ENCODE data around the gene RPTOR.

The RPTOR gene

DNA sequence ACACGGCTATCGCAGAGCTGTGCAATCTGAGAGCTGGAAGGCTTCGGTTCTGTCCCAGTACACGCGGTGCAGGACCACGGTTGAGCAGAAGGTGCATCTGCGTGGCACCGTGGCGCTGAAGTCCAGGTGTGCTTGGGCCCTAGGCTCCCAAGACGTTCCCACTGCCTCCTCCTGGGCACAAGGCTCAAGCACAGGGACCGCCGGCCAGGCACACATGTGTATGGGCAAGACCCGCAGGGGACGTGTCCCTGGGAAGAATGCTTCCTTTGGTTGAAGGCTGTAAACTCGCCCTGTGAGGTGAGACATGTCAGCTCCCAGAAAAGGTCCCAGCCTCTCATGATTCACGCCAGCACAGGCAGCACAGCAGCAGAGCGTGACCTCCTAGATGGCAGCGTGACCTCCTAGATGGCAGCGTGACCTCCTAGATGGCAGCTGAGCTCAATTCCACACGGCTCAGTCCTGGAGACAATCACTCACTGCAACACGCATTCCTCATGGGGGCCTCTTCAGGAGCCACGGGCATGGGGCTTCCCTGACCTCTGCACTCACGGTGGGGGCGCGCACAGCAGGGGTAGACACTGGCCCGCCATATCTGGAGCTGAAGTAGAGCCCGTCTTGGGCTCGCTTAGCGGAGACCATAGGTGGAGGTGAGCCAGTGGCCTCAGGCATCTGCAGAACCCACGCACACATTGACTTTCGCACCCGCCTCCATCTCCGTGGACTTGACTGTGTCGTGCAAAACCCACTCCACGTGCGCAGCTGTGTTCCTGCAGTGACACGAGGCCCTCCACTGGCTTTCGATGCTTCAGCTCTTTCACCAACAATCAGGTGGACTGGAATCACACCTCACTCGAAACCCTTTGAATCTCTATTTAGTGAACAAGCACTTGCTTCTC is 362.0 kb downstream of the RPTOR start:
- DNase-seq: no peak

DNA sequence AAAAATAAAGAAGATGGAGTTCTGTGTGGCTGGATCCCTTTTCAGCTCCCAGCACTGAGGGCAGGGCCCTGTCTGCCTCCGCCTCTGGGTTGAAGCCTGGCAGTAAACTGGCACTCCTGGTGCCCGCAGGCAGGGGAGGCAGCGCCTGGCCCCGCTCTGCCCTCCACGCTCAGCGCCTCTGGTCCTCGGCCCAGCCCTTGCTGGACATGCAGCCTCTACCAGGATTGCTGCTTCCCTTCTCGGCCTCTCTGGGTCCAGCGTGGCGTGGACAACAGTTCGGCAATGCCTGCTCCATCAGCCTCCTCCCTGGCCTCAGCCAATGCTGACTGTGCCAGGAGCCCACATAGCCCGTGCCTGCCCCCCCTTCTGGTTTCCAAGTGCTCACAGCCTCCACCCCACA is 362.6 kb downstream of the RPTOR start:
- no peak for DNase-seq

DNA sequence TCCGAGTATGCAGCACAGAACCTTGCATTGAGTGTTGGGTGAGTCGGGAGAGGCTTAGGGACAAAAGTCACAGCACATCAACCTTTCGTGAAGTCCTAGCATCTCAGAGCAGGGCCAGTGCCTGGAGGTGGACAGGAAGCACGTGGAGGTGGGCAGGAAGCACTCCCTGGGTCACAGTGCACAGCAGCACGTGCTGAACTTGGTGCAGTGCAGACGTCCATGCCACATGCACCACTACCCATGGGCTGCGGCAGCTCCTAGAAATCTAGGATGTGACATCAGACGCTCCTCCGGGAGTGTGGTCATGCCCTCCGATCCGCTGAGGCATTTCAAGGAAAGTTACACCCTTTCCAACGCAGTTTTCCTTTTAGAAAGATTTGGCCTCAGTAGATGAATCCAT is 363.6 kb downstream of the RPTOR start:
- DNase-seq: no peak

DNA sequence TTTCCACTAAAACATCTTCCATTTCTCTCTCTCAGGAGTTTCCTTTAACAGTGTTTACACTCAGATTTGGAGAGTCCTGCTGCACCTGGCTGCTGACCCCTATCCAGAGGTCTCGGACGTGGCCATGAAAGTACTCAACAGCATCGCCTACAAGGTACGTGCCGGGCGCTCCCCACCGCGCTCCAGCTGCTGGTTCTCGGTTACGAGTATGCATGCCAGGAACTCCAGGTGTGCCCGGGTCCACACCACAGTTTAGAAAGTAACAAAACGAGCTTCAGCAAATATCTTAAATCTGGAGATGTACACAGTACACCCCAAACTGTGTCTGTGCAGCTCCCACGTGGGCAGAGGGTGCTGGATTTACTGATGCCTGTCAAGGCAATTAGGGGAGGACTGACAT is 364.1 kb downstream of the RPTOR start:
- no peak for DNase-seq

DNA sequence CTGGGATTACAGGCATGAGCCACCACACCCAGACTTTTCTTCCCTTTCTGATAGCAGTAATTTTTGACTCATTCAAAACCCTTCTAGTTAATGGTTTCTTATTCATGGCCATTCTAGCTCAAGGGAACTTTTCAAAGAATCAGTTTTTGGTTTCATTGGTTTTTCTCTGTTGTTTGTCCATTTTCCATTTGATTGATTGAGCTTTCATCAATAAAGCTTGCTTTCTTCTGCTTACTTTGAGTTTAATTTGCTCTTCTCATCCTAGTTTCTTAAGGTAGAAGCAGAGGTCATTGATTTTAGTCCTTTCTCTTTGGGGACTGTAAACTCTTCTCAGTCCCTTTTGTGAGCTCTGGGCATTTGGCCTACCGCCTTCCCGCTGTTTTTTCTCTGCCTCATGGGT is 365.0 kb downstream of the RPTOR start:
- DNase-seq: no peak

DNA sequence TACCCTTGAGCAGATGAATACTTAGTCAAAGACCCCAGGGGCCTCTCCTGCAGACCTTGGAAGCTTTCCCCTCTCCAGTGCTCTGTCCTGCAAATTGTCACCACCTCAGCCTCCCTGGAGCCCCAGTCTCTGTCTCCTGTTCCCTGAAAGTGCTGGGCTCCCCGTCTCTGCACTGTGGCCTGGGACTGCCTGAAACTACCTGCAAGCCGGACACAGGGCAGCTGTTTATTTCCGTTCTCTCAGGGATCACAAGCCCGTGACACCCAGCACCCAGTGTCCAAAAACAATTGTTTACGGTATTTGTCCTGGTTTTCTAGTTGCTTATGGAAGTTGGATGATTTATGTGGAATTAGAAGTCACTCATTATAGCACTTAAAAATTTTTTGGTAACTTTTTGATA is 365.4 kb downstream of the RPTOR start:
- no peak for DNase-seq

DNA sequence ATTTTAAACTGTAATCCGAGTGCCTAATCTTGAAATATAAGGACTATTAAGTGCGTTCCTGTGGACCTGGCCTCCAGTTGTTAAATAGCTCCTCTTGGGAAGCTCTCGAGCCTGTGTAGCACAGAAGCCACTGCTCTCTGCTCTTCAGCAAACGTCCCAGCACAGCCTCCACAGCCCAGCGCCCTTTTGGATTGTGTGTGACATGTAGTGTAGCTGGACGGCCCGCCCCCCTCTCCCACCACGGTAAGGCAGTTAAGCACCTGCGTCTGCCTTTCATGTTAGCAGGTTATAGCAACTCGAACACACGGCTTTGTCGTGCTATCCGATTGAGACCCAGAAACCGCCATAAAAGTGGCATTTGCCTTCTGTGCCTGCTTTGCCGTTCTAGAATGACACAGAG is 367.8 kb downstream of the RPTOR start:
- DNase-seq: no peak

DNA sequence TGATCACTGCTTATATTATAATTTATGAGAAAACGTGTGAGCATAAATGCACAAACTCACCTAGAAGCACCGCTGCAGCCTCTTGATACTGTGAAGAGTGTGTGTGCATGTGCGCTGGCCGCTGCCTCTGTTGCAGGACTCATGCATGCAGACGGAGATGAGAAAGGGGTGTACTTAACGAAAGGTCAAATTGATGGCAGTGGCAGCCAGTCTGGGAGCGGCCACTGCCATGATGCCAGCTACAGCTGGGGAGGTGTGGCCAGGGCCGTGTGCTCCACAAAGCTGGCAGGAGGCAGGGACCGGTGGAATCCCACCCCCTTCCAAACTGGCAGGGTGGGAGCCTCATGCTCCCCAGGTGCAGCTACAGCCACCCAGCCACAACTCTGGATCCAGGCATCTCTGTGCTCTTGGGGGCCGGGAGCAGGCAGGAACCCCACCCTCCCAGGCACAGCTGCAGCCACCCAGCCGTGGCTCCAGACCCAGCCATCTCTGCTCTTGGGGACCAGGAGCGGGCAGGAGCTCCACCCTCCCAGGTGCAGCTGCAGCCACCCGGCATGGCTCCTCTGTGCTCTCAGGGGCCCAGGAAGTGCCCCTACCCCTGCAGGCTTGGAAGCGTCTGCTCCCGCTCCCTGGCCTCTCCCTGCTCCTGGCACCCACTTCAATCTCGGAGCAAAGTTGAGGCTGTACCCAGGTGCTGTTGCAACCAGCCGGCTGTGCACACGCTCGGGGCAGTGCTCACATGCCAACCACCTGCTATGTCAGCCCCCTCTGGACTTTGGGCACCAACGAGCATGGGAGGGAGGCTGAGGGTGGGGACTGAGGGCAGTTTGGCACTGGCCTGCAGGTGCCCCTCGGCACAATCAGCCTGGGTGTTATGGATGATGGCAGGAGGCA is 369.5 kb downstream of the RPTOR start:
- DNase-seq: no peak

DNA sequence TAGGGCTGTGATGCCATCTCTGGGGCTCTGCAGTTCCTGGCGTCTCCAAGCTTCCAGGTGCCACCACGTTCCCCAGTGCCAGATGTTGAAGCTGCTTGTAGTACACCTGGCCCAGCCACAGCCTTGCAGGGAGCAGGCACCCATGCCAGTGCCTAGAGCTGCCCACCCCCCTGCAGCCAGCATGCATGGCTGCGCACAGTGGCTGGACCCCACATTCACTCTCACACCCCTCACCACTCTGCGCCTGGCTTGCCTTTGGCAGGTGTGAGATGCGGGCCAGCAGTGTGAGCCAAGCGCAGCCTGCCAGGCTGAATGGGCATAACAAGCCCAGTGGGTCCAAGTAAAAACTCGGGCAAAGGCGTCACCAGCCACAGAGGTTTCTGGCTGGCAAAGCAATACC is 371.6 kb downstream of the RPTOR start:
- DNase-seq: no peak

DNA sequence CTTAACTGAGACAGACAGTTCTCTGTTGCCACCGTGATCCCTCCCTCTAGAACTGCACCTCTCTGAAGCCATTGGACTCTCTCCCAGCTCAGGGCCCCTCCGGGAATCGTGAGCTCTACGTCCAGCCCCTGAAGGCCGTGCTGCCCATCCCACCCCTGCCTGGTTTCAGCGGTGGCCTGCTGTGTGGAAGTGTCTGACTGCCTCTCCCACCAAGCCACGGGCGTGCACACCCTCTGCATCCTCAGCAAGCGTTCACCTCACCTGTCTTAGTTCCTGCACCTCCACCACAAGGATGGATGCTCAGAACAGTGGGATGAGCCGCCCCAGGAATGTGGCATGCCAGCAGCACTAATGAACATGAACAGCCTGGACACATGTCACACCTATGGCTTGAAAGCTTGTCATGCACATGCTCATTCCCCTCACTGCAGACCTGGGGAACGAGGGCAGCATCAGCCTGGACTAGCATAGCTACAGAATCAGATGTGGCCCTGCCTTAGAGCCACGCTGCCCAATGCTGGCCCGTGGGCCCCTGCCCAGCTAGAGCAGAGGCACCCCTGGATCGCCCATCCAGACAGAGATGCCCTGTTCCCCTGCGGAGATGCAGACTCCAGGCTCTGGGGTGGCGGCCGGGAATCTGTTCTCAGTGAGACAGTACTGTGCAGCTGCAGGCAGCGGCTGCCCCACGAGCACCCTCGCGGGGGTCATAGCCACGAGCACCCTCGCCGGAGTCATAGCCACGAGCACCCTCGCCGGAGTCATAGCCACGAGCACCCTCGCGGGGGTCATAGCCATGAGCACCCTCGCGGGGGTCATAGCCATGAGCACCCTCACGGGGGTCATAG is 373.3 kb downstream of the RPTOR start:
- no peak for DNase-seq

DNA sequence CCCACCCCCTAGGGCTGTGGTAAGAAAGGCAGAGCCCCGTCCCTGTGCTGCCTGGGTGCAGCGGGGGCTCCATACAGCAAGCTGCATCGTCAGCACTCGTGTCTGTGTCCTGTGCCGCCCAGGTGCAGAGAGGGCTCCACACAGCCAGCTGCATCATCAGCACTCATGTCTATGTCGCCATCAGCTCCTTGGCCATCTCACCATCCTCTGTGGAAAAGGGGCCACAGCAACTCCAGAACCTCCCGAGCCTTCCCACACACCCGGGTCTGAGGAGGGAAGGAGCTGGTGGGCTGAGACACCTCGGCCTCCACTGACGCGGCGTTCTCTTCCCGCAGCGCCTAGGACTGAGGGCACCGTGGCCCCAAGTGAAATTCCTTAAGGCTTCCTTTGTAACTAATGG is 374.1 kb downstream of the RPTOR start:
- no peak for DNase-seq

DNA sequence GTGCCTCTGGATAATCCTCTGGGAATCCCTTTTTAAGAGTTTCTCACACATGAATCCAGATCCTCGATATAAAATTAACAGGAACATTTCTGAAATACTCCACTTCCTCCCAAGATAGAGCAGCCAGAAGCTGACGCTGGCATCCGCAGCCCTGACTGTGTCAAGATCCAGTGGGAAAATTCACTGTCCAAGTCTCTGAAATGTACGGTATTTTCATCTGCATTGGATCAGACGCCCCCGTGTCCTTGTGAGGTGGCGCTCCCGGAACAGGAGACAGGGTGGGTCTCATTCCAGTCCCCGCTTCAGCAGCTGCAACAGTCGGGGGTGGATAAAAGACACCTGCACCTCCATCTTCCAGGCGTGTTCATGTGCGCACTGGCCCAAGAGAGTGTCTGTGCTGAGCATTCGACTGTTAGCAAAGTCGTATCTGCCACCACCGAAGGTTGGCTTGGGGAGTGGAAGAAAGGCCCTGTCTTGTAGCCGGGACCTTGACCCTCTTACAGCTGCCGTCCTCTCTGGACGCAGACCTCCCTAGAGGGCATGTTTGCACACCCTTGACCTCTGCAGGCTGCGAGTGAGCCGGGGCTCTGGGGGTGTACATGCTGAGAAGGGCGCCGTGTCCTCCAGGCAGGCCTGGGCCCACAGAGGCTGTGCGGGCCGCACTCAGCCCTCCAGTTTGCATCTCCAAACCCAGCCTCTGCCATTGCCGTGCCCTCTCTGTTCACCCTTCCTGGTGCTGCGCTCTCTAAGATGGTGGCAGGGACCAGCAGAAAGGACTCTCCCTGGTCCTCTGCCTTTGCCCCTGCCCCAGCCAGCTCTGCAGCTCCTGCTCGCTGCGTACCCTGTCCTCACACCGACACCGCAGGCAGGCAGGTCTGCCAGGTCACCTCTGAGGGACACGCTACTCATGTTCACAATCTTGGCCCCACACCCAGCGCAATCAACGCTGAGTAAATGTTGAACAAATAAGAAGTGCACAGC is 375.0 kb downstream of the RPTOR start:
- DNase-seq: no peak

DNA sequence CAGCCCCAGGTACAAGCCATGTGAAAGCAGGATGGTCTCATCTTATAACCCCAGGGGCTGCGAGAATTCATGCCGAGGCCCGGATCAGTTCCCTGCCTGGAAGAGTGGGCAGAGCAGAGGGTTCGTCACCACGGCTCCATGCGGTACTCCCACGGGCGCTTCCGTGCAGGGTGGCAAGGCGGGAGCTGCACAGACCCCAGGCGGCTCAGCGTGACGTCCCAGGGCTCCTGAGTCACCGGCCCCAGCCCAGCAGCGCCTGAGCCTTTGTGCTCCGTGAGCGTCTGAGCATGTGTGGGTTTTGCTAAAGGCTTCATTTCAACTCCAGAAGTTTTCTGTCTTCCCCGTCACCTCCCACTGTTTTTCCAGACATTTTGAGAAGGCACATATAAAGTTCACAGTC is 375.8 kb downstream of the RPTOR start:
- no peak for DNase-seq

DNA sequence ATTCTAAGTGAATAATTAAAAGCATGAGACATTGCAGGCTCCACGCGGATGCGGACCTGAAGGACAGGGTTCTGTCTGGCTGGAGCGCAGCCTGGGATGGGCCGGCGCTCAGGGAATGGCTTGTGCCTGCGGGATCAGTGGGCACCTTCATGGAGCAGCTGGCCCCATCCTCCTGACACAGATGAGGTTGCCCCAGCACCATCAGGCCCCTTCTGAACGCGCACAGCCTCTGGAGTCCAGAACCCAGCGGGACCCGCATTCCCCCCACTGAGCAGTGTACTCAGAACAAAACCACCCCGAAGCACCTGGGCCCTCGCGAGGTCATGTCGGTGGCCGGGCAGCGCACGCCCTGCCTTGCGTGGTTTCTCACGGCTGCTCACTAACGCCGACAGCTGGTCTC is 376.5 kb downstream of the RPTOR start:
- DNase-seq: no peak

DNA sequence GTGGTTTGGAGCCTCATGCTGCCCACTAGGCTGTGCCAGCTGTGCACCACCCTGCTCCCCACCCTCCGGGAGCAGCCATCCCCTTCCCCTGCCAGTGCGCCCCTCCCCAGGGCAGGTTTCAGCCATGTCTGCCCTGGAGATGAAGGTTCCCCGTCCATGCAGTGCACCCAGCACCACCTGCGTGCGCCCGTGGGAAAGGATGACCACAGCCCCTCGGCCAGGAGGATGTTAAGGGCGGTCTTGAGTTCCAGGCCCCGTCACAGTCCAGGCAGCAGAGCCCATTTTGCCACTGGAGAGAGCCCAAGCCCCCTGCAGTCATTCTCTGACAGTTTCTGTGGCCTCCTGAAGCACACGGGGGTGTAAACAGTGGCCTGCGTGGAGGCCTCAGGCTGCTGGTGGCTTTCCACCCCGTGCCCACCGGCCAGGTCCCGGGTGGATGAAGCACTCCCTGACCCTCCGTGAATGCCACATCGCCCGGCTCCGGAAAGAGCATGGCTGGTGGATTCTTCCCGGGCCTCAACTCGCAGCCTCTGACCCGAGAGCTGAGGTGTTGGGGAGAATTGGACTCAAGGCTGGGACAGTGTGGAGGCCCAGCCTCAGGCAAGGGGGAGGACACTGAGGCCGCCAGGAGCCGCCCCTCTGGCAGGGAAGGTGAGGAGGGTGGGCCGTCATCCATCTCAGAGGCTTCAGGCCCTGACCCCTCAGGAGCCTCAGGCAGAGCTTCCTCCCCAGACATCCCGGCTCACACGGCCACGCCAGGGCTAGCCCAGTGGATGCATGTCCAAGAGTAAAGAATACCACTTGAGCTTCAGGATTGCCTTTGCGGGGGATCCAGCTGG is 377.3 kb downstream of the RPTOR start:
- DNase-seq: no peak

DNA sequence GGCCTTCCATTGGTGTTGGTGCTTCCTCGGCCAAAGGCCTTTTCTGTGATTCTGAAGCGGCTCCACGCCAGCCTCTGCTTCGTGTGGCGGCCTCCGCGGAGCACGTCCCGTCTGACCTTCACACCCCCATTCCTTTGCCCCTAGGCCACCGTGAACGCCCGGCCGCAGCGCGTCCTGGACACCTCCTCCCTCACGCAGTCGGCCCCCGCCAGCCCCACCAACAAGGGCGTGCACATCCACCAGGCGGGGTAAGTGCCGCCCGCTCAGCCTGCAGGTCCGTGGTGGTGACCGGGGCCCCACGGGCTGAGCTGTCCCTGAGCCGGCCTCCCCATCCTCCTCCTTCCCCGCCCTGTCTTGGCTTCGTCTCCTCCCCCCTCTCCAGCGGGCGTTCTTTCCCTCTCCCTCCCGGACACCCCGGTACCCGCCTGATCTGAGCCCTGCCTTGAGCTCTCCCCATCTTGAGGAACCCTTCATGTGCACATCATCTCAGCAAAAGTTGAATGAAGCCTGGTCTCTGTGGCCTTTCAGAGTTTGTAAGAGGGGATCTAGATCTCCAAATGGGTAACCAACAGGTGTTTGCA is 378.0 kb downstream of the RPTOR start:
- DNase-seq: no peak

DNA sequence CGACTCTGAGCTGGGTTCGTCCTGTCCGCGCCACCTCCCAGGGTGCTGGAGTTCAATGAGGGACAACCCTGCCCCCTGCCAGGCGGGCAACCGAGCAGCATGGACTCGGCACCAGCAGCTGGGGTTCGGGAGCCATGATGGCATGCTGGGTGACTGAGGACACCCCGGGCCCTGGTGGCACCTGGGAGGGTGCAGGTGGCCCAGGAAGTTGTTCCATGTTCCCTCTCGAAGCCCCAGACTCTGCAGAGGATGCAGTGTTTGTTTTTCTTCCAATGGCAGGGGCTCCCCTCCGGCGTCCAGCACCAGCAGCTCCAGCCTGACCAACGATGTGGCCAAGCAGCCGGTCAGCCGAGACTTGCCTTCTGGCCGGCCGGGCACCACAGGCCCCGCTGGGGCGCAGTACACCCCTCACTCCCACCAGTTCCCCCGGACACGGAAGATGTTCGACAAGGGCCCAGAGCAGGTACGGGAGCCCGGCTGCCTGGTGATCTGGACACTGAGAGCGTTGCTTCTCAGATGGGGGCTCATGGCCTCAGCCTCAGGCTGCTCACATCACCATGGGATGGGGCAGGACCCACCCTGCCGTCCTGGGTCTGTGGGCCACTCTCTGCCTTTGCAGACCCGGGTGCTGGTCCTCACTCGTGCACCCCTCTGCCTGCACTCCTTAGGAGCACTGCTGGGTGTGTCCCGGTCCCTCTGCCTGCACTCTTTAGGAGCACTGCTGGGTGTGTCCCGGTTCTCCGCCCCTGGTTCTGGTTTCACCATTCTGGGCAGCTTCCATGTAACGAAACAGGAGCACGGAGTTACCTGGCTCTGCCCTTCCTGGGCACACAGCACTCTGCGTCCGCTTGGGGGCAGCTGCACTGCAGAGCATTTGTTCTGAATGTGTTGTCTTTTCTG is 378.8 kb downstream of the RPTOR start:
- DNase-seq: no peak

DNA sequence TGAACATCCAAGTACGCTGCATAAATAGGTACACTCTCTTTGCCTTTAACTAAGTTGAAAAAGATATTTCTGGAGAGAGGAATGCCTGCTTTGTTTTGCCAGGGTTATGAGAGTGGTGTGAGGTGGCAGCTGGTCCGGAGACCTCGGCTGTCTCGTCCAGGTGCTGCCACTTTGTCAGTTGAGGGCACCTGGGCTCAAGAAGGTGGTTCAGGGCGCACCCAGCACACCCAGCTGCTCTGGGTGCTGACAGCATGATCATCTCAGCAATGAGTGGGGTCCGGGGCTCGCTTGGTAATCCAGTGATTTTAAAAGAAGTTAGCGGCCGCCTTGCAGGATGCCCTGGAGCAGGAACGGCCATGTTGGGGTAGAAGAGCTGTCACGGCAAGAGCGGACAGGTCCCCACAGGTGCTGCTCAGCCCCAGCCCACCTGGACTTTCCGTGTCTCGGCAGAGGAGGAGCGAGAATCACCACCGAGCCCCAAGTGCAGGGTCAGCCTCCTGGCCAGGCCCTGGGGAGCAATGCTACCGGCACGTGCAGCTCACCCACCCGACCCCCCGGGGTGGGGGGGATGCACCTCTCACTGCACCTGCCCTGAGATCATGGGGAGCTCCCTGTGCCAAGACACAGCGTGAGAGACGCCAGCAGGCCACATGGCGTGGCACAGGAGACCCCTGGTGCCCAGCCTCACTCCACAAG is 379.6 kb downstream of the RPTOR start:
- no peak for DNase-seq
